ENCODE data around the gene VIL1. TPM values are rescaled to one million over a fixed set of nuclear protein-coding genes. Genes with fewer than 3 reads are reported as not detected.

Gene VIL1
- total and polyA plus RNA-seq, 2 of the 8 experiments (the other 6 are each of a cell fraction or from before 2014, with no cell fraction given) = 6.2 to 7.0 TPM

DNA sequence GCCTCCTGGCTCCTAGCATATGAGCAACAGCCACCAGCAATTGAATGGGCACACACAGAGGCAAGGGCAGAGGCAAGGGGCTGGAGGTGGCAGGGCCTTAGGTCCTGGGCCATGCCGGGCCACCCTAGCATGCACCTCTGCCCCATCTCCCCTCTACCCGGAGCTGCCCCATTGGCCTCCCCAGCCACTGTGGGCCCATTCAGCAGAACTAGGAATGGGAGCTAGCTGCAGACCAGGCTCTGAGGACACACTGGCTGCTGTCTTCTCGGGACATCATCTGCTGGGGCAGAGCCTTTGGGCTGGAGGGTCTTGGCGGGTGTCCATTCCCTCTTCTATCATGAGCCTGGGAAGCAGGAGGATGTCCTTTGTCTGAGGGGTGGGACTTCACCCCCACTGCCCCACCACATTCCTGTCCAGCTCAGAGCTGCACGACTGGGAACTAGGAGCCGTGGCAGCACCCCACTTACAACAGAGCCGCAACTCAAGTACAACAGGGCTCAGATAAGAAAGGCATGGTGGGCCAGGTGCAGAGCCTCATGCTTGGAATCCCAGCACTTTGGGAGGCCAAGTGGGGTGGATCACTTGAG is 800 bp downstream of the VIL1 start:
- 94% methylated on average over 7 of the region's 7 CpGs; no CpG with 5 or more reads in 1 of the 2 experiments for WGBS, 2 experiments (ENCODE audit: extremely low coverage in 1 of 2, insufficient coverage in 1 of 2, insufficient read length in 1 of 2, insufficient replicate concordance in 2 of 2, low coverage in 1 of 2, low lambda C conversion rate in 2 of 2, missing lambda C conversion rate in 1 of 2)
- H3K27me3 ChIP-seq (replicated peaks in 1 of 4; ENCODE audit: control insufficient read depth in 3 of 4, extremely low read depth in 1 of 4, insufficient read depth in 3 of 4, low read length in 3 of 4) = no peaks in the 10 kb centered on the region
- H2AFZ ChIP-seq (ENCODE audit: low read length) = no peak overlapping the region; the same call in 1 of the 2 replicates
- no peaks in the 10 kb centered on the region for H4K20me1 ChIP-seq (replicated peaks in 1 of 2; ENCODE audit: control insufficient read depth in 1 of 2, insufficient read depth in 2 of 2, low read length in 2 of 2)
- no peak for FAIRE-seq
- no peak for DNase-seq (ENCODE audit: low read depth in 1 of 2, low spot score in 2 of 2)
- H3K79me1 ChIP-seq (ENCODE audit: low read depth, low read length) = no peaks in the 10 kb centered on the region; the same call in 1 of the 2 replicates
- H3K4me1 ChIP-seq (replicated peaks in 1 of 4; ENCODE audit: control insufficient read depth in 3 of 4, insufficient read depth in 4 of 4, low read length in 3 of 4) = peaks cover 0 to 10% (median 2%) of the 10 kb centered on the region in 4 experiments; a peak in 2 of 7 replicates
- no peak overlapping the region for H3K56ac ChIP-seq (replicated peaks; ENCODE audit: insufficient read length, low read depth, low read length)
- no peak overlapping the region for H2BK12ac ChIP-seq (ENCODE audit: low read depth, low read length)
- no peaks in the 10 kb centered on the region for H3K79me2 ChIP-seq (ENCODE audit: control insufficient read depth in 1 of 2, insufficient read depth in 2 of 2, low read length in 2 of 2)
- H4K91ac ChIP-seq (replicated peaks; ENCODE audit: insufficient read length, low read length) = peak overlapping the region; percentile 34
- H3K4me2 ChIP-seq (ENCODE audit: insufficient read depth in 1 of 2, low read depth in 2 of 2, low read length in 2 of 2) = no peak overlapping the region
- H3K18ac ChIP-seq (ENCODE audit: extremely low read depth, low read length) = no peak overlapping the region
- ChIA-PET CTCF (ENCODE audit: partially characterized antibody) (interaction anchor here (1.0 kb wide), 1 partner anchor 8 kb away, joined by 3 read pairs; no protein-coding TSS in a partner anchor), POLR2A (ENCODE audit: partially characterized antibody) (interaction anchor here (1.0 to 1.8 kb wide), 2 partner anchors 8 to 13 kb away, joined by 4 to 7 read pairs; no protein-coding TSS in a partner anchor)
- no peak overlapping the region for H2BK5ac ChIP-seq (ENCODE audit: low read depth, low read length)
- no peak overlapping the region; the same call in 1 of the 2 replicates for H2BK15ac ChIP-seq (ENCODE audit: low read length)
- H3K4ac ChIP-seq (replicated peaks; ENCODE audit: insufficient read length, low read depth, low read length) = peak overlapping the region; percentile 13
- no peak overlapping the region for H3K23ac ChIP-seq (ENCODE audit: insufficient read length)
- H3K9ac ChIP-seq (replicated peaks in 1 of 4; ENCODE audit: extremely low read depth in 1 of 4, low read depth in 3 of 4, low read length in 3 of 4) = no peak overlapping the region; a peak in 1 of 7 replicates
- H3K14ac ChIP-seq (ENCODE audit: insufficient read length) = no peak overlapping the region
- H3K9me3 ChIP-seq (ENCODE audit: insufficient read depth in 2 of 2, low read depth in 1 of 2, low read length in 1 of 2) = no peaks in the 10 kb centered on the region
- TF ChIP-seq CEBPB (IDR thresholded peaks at IDR 0.05; ENCODE audit: low read depth, low read length) = no peak
- H2BK120ac ChIP-seq (replicated peaks; ENCODE audit: low read depth, low read length) = no peak overlapping the region
- no peak overlapping the region for H2BK20ac ChIP-seq (ENCODE audit: low read length)
- no peak overlapping the region for H2AK5ac ChIP-seq (ENCODE audit: low read depth, low read length)
- 0 out of 2 replicates have a peak overlapping the region, but pooled peaks have one; percentile 20 for H4K8ac ChIP-seq (ENCODE audit: extremely low read depth, insufficient read depth, low read length)
- no peak overlapping the region for H3K27ac ChIP-seq (ENCODE audit: low read depth, low read length)
- no peaks in the 10 kb centered on the region for H3K23me2 ChIP-seq (ENCODE audit: low read depth, low read length)
- H3K4me3 ChIP-seq (ENCODE audit: extremely low read depth in 1 of 4, insufficient read depth in 2 of 4, low read depth in 3 of 4, low read length in 4 of 4) = no peak overlapping the region
- H3K36me3 ChIP-seq (ENCODE audit: control insufficient read depth in 2 of 4, insufficient read depth in 4 of 4, low read length in 3 of 4) = no peaks in the 10 kb centered on the region
- no peak overlapping the region for H4K5ac ChIP-seq (ENCODE audit: insufficient read length, low read depth, low read length)
